NT2/D1 (cell line): ENCODE data around the gene ACO2.

Experiments used
- YY1 ChIP-seq: IDR thresholded peaks from 2 replicates; pipeline ENCODE4 v1.6.1; 2011; ENCODE audit not compliant: insufficient read length, insufficient read depth
- ZNF274 ChIP-seq: IDR thresholded peaks from 2 replicates; pipeline ENCODE4 v1.6.1; 2011; ENCODE audit warnings: mild to moderate bottlenecking, low read depth, low read length

DNA sequence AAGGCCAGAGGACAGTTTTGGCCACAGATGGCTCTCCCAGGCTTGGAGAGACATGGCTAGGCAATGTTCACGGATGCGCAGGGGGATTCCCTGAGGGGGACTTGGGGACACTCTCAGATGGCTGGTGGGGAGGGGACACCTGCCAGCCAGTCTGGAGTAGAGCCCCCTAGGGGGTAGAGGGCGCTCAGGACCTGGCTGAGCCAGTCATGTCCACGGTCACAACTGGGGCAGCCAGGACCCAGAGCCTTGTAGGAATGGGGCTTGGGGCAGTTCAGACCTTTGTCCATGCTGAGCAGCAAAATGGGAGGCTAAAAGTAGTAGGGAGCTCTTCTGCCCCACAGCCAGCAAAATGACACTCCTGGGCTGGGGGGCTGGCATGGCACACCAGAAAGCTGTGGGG lies 93.5 kb downstream of the ACO2 start:
- TF ChIP-seq YY1 (no peak), ZNF274 (no peak)
